ENCODE measurements around the gene DCDC2B.

DCDC2B gene

GRCh38 chr1:32195531-32195930 lies 13.4 kb upstream of the DCDC2B start:
- no peak overlapping the region for H3K27ac ChIP-seq (ENCODE audit: low read depth, low read length)
- H3K36me3 ChIP-seq (ENCODE audit: control insufficient read depth in 1 of 2, insufficient read depth in 2 of 2, low read length in 2 of 2) = peaks cover 62 to 78% of the 10 kb centered on the region in 2 donors

GRCh38 chr1:32195972-32196823 lies 12.7 kb upstream of the DCDC2B start:
- Histone ChIP-seq H3K9me3 (ENCODE audit: control insufficient read depth in 1 of 2, low read length in 2 of 2) (no peaks in the 10 kb centered on the region), H3K27me3 (ENCODE audit: control insufficient read depth in 1 of 2, insufficient read depth in 2 of 2, low read length in 2 of 2) (no peaks in the 10 kb centered on the region), H3K27ac (ENCODE audit: low read depth, low read length) (no peak overlapping the region), H3K9ac (ENCODE audit: low read depth in 1 of 2, low read length in 2 of 2) (no peak overlapping the region), H3K4me3 (ENCODE audit: low read depth in 1 of 2, low read length in 2 of 2) (no peak overlapping the region), H3K36me3 (ENCODE audit: control insufficient read depth in 1 of 2, insufficient read depth in 2 of 2, low read length in 2 of 2) (peaks cover 58 to 72% of the 10 kb centered on the region in 2 donors), H3K4me1 (ENCODE audit: control insufficient read depth in 1 of 2, insufficient read depth in 2 of 2, low read length in 2 of 2) (peaks cover 6 to 11% of the 10 kb centered on the region in 2 donors)

More at GRCh38 chr1:32195531-32195930, 13.4 kb upstream of the DCDC2B start:
- Histone ChIP-seq H3K9me3 (ENCODE audit: control insufficient read depth in 1 of 2, low read length in 2 of 2) (no peaks in the 10 kb centered on the region), H3K27me3 (ENCODE audit: control insufficient read depth in 1 of 2, insufficient read depth in 2 of 2, low read length in 2 of 2) (no peaks in the 10 kb centered on the region), H3K9ac (ENCODE audit: low read depth in 1 of 2, low read length in 2 of 2) (no peak overlapping the region), H3K4me1 (ENCODE audit: control insufficient read depth in 1 of 2, insufficient read depth in 2 of 2, low read length in 2 of 2) (peaks cover 6% of the 10 kb centered on the region in 2 donors), H3K4me3 (ENCODE audit: low read depth in 1 of 2, low read length in 2 of 2) (no peak overlapping the region)

GRCh38 chr1:32197074-32197473 lies 11.8 kb upstream of the DCDC2B start:
- no peak overlapping the region for H3K27ac ChIP-seq (ENCODE audit: low read depth, low read length)
- H3K27me3 ChIP-seq (ENCODE audit: control insufficient read depth in 1 of 2, insufficient read depth in 2 of 2, low read length in 2 of 2) = no peaks in the 10 kb centered on the region
- no peaks in the 10 kb centered on the region for H3K9me3 ChIP-seq (ENCODE audit: control insufficient read depth in 1 of 2, low read length in 2 of 2)
- H3K4me3 ChIP-seq (ENCODE audit: low read depth in 1 of 2, low read length in 2 of 2) = no peak overlapping the region
- peaks cover 6 to 20% of the 10 kb centered on the region in 2 donors for H3K4me1 ChIP-seq (ENCODE audit: control insufficient read depth in 1 of 2, insufficient read depth in 2 of 2, low read length in 2 of 2)
- no peak overlapping the region for H3K9ac ChIP-seq (ENCODE audit: low read depth in 1 of 2, low read length in 2 of 2)
- peaks cover 49 to 63% of the 10 kb centered on the region in 2 donors for H3K36me3 ChIP-seq (ENCODE audit: control insufficient read depth in 1 of 2, insufficient read depth in 2 of 2, low read length in 2 of 2)

GRCh38 chr1:32197837-32198236 lies 11.1 kb upstream of the DCDC2B start:
- Histone ChIP-seq H3K4me1 (ENCODE audit: control insufficient read depth in 1 of 2, insufficient read depth in 2 of 2, low read length in 2 of 2) (peaks cover 6 to 21% of the 10 kb centered on the region in 2 donors), H3K27me3 (ENCODE audit: control insufficient read depth in 1 of 2, insufficient read depth in 2 of 2, low read length in 2 of 2) (no peaks in the 10 kb centered on the region), H3K9ac (ENCODE audit: low read depth in 1 of 2, low read length in 2 of 2) (no peak overlapping the region), H3K36me3 (ENCODE audit: control insufficient read depth in 1 of 2, insufficient read depth in 2 of 2, low read length in 2 of 2) (peaks cover 43 to 55% of the 10 kb centered on the region in 2 donors), H3K27ac (ENCODE audit: low read depth, low read length) (no peak overlapping the region), H3K9me3 (ENCODE audit: control insufficient read depth in 1 of 2, low read length in 2 of 2) (no peaks in the 10 kb centered on the region), H3K4me3 (ENCODE audit: low read depth in 1 of 2, low read length in 2 of 2) (no peak overlapping the region)

- H3K36me3 ChIP-seq (ENCODE audit: control insufficient read depth in 1 of 2, insufficient read depth in 2 of 2, low read length in 2 of 2) = peaks cover 39 to 49% of the 10 kb centered on the region in 2 donors
- no peaks in the 10 kb centered on the region for H3K27me3 ChIP-seq (ENCODE audit: control insufficient read depth in 1 of 2, insufficient read depth in 2 of 2, low read length in 2 of 2)
- H3K4me1 ChIP-seq (ENCODE audit: control insufficient read depth in 1 of 2, insufficient read depth in 2 of 2, low read length in 2 of 2) = peaks cover 6 to 21% of the 10 kb centered on the region in 2 donors
- H3K9ac ChIP-seq (ENCODE audit: low read depth in 1 of 2, low read length in 2 of 2) = no peak overlapping the region
- H3K27ac ChIP-seq (ENCODE audit: low read depth, low read length) = no peak overlapping the region
- H3K4me3 ChIP-seq (ENCODE audit: low read depth in 1 of 2, low read length in 2 of 2) = no peak overlapping the region
- no peaks in the 10 kb centered on the region for H3K9me3 ChIP-seq (ENCODE audit: control insufficient read depth in 1 of 2, low read length in 2 of 2)
Measured at GRCh38 chr1:32198237-32199042, 10.4 kb upstream of the DCDC2B start.

- H3K4me3 ChIP-seq (ENCODE audit: low read depth in 1 of 2, low read length in 2 of 2) = no peak overlapping the region
- no peak overlapping the region for H3K9ac ChIP-seq (ENCODE audit: low read depth in 1 of 2, low read length in 2 of 2)
- H3K27me3 ChIP-seq (ENCODE audit: control insufficient read depth in 1 of 2, insufficient read depth in 2 of 2, low read length in 2 of 2) = no peaks in the 10 kb centered on the region
- H3K9me3 ChIP-seq (ENCODE audit: control insufficient read depth in 1 of 2, low read length in 2 of 2) = no peaks in the 10 kb centered on the region
- no peak overlapping the region for H3K27ac ChIP-seq (ENCODE audit: low read depth, low read length)
- H3K4me1 ChIP-seq (ENCODE audit: control insufficient read depth in 1 of 2, insufficient read depth in 2 of 2, low read length in 2 of 2) = peaks cover 6 to 21% of the 10 kb centered on the region in 2 donors
- H3K36me3 ChIP-seq (ENCODE audit: control insufficient read depth in 1 of 2, insufficient read depth in 2 of 2, low read length in 2 of 2) = peaks cover 34 to 42% of the 10 kb centered on the region in 2 donors
Measured at GRCh38 chr1:32199043-32199716, 9.7 kb upstream of the DCDC2B start.

GRCh38 chr1:32199717-32200072 lies 9.2 kb upstream of the DCDC2B start:
- Histone ChIP-seq H3K27ac (ENCODE audit: low read depth, low read length) (no peak overlapping the region), H3K36me3 (ENCODE audit: control insufficient read depth in 1 of 2, insufficient read depth in 2 of 2, low read length in 2 of 2) (peaks cover 28 to 37% of the 10 kb centered on the region in 2 donors), H3K4me1 (ENCODE audit: control insufficient read depth in 1 of 2, insufficient read depth in 2 of 2, low read length in 2 of 2) (peaks cover 6 to 21% of the 10 kb centered on the region in 2 donors), H3K9ac (ENCODE audit: low read depth in 1 of 2, low read length in 2 of 2) (no peak overlapping the region), H3K9me3 (ENCODE audit: control insufficient read depth in 1 of 2, low read length in 2 of 2) (no peaks in the 10 kb centered on the region), H3K27me3 (ENCODE audit: control insufficient read depth in 1 of 2, insufficient read depth in 2 of 2, low read length in 2 of 2) (no peaks in the 10 kb centered on the region), H3K4me3 (ENCODE audit: low read depth in 1 of 2, low read length in 2 of 2) (peak overlapping the region in 1 of 2 donors; percentile 57)

- Histone ChIP-seq H3K36me3 (ENCODE audit: control insufficient read depth in 1 of 2, insufficient read depth in 2 of 2, low read length in 2 of 2) (peaks cover 21 to 29% of the 10 kb centered on the region in 2 donors), H3K4me1 (ENCODE audit: control insufficient read depth in 1 of 2, insufficient read depth in 2 of 2, low read length in 2 of 2) (peaks cover 10 to 26% of the 10 kb centered on the region in 2 donors), H3K9me3 (ENCODE audit: control insufficient read depth in 1 of 2, low read length in 2 of 2) (no peaks in the 10 kb centered on the region), H3K4me3 (ENCODE audit: low read depth in 1 of 2, low read length in 2 of 2) (peak within 1 kb of the TSS; percentile 57 to 82), H3K27me3 (ENCODE audit: control insufficient read depth in 1 of 2, insufficient read depth in 2 of 2, low read length in 2 of 2) (no peaks in the 10 kb centered on the region), H3K27ac (ENCODE audit: low read depth, low read length) (peak within 1 kb of the TSS; percentile 56), H3K9ac (ENCODE audit: low read depth in 1 of 2, low read length in 2 of 2) (peak within 1 kb of the TSS; percentile 36 to 66)
Measured at GRCh38 chr1:32200226-32201010, 8.5 kb upstream of the DCDC2B start, which contains the start of gene CCDC28B. TSS of gene CCDC28B (plus strand) at chr1:32200595. CDS start at chr1:32201936, 1,341 bp downstream.

Measured in duodenal mucosa (tissue), 2 donors.